HCEC 1CT (cell line): ENCODE data around the gene ABLIM1.

Experiments
- DNase-seq: peaks from one replicate; pipeline ENCODE4 v3.0.0-alpha.2; 2017

ABLIM1 gene

DNA sequence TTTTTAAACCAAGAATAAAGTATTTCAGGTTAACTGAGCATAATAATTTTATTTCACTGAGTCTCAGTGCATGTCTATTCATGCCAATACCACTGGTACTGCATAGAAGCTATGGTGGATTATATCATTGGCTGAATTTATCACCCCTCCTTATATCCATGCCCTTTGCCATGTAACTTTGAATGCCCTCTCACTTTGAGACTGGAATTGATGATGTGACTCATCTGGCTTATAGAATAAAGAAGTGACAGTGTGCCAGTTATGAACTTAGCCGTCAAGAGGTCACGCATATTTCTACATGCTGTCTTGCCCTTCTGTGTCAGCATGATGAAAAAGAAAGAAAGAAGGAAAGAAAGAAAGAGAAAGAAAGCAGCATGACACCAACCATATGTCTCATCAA, 20.7 kb upstream of the ABLIM1 start:
- DNase-seq = no peak

DNA sequence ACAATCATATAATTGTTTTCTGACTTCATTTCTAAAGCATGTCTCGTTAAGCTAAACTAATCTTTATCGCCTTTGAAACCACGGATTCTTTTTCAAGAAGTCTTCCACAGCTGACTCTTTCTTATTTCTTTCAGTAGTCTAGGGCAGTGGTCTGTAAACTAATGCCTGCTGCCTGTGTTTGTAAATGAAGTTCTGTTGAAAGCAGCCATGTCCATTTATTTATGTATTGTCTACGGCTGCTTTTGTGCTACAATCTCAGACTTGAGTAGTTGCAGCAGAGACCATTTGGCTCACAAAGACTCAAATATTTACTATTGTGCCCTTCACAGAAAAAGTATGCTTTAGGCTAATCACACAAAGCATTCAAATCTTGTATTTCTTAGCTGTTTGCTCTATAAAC, 20.3 kb upstream of the ABLIM1 start:
- DNase-seq = no peak

DNA sequence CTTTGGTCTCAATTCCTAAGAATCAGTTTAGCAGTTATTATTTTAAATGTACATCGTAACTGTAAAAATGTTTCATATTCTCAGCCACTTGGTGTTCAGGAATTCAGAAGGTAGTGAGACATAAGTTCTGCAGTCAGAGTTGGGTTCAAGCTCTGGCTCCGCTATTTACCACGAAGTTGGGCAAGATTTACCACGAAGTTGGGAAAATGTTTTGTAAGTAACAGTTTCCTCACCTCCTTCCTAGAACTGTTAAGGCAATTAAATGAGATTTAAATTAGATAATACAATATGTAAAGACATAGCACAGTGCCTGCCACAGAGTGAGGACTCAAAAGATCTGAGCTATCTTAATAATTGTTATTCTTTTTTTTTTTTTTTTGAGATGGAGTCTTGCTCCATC, 16.3 kb upstream of the ABLIM1 start:
- DNase-seq = no peak

DNA sequence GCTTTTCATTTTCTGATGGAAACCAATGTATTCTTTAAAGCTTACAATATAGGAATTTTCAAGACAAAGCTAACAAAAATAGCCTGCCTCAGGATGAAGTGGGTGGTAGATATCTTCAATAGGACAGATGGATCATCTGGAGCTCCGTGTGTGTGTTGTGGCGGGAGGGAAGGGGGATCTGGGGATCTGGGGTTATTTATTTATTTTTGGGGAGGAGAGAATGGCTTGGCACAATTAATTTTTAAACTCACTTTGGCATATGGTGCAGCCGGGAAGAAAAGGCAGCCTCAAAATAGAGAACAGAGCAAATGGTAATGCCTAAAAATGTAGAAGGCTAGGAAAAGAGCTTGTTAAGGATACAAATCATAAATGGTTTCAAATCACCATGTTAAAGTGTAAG, 11.6 kb upstream of the ABLIM1 start:
- DNase-seq = no peak

DNA sequence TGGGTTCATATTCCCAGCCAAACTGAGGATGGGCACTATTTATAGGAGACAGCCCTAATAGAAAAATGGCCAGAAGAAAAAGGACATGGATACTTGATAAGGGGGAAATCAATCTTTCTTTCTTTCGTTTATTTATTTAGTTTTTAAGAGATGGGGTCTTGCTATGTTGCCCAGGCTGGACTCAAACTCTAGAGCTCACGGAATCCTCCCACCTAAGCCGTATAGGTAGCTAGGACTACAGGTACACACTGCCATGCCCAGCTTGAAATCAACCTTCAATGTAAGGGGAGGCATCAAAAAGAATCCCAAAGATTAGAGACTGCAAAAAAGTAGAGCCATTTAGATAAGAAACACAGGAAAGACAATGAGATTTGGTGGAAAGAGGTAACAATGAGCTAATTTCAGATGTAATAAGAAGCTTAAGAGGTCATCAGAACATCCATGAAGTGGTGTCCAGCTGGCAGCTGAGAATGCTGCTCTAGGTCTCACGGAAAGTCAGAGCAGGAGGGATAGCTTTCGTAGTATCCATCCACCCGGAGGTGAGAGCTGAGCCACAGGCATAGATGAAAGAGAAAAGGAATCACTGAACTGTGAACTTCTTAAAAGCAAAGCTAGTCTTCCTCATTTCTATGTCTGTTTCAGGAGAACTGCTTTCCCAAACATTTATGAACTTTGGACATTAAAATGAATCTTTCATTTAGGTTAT, 10.5 kb upstream of the ABLIM1 start:
- no peak for DNase-seq

DNA sequence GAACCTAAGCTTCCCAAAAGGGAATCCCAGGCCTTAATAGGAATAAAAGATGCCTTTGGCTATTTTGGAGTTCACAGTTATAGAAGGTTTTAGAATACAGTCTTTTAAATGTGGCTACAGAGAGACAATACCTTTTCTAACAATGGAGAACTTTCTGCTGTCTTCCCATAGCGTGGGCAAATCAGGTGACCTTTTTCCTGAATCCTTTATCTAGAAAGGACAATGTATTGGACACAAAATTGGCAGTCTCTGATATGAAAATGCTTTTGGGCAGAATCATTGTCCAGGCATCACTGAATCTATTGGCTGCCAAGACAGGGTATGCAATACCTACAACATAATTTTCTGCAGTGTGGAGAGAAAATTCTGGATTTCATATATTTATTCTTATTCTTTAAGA, 7.8 kb upstream of the ABLIM1 start:
- DNase-seq = no peak

DNA sequence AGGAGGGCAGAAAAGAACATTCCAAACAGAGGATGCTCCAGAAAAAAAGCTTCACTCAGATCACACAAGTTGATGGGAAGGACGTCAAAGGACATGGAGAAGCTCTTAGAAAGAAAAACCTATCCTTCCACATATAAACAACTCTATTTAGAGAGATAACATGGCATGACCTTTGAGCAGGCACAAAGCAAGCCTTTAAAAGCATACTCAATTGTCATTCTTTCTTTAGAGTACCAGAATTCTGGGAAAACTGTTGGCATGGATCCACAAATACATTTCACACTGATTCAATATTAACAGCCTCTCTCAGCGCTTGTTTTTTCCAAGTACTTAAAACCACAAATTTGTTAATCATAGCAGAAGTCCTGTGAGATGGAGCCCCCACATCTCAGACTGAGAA, 7.3 kb upstream of the ABLIM1 start:
- DNase-seq = no peak

DNA sequence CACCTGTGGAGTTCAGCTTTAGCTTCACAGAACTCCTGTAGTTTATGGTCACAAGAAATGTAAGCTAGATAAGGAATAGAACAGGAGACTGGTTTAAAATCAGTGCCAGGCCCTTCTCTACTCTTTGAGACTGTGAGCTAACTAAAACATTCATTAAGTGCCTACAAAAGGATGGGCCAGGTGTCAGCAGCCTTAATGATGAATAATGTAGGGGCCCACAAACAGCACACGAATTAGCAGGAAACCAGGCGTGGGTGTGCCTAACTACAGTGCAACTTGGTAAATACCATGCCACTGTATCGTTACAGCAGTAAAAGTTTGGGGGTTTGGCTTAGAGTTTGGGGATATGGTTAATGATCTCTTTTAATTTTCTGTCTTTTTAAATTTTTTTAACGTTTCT, 6.1 kb upstream of the ABLIM1 start:
- no peak for DNase-seq

DNA sequence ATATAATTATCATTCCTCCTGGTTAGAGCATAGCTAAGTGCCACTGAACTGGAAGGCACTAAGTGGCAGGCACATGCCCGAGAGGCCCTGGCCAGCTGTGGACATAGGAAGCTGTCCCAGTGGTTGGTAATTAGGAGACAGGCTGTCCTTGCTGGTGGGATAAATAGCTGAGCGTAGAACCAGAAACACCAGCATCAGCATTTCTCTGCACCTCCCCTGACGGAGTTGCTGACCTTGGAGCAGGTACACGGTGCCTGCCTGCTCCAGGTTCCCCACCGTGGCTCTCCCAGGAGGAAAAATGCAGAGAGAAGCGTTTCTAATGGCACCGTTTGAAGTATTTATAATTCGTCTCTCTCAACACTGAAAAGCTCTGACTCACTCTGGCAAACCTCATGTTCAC, 5.6 kb upstream of the ABLIM1 start:
- no peak for DNase-seq

DNA sequence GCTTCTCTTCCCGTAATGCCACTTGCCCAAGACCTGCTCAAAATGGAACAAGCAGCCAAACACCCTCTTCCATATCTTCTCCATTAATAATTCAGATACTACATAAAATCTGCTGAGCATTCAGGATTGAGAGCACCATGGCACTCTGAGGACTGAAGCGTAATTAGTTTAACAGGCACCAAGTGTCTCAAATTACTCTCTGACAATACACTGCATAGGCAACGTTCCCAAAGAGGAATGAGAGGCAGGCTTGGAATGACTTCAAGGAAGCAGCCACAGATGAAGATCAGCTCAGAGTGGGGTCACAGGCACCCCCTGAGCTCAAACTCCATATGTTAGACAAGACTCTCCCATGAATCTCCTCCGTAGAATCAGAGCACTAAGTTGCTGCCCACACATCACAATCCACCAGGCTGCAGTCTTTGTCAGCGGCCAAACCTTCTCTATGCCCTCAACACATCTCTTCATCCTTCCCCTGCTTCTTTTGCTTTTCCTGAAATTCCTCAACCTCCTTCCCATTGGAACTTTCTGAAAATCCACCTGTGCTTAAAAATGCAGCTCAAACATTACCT, 4.7 kb upstream of the ABLIM1 start:
- no peak for DNase-seq

DNA sequence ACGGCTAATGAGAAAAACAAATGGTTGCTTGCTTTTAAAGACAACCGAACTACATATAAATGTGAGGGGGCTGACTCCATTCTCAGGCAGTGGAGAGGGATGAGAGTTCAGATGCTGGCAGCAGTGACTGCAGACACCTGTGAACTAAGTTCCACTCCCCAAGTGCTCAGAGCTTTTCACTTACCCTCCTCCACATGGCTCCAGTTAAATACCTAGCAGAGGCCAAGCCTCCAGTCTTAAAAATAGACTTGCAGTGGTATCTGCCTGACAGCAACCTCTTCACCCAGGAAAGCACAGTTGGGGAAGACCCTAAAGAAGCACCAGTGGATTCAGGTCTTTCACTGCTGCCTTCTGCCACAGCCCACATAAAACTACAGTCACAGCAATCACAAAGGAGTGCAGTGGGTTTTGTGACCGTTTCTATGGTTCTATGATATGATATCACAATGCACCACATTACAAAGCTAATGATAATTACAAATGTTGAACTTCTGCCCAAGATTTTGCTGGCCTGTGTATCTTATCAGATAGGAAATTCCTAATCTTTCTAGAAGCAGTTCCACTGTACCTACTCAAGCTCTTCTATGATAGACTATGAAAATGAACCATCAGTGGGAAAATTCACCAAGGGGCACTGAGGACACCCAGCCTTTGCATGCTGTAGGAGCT, 3.3 kb upstream of the ABLIM1 start:
- DNase-seq = no peak

DNA sequence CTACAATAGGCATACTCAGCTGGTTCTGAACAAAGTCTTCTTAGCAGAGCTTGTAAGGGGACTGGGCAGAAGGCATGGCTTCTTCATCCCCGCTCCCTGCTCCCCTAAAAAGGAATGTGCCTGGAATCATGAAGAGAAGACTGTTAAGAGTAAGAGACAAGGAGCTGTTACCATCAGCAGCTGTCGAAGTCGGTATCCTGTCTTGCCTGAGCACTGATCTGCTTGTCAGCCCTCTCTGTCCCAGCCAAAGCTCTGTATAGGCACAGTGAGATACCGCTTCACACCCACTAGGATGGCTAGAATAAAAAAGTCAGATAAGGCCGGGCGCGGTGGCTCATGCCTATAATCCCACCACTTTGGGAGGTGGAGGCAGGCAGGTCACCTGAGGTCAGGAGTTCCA, 2.4 kb downstream of the ABLIM1 start:
- no peak for DNase-seq

DNA sequence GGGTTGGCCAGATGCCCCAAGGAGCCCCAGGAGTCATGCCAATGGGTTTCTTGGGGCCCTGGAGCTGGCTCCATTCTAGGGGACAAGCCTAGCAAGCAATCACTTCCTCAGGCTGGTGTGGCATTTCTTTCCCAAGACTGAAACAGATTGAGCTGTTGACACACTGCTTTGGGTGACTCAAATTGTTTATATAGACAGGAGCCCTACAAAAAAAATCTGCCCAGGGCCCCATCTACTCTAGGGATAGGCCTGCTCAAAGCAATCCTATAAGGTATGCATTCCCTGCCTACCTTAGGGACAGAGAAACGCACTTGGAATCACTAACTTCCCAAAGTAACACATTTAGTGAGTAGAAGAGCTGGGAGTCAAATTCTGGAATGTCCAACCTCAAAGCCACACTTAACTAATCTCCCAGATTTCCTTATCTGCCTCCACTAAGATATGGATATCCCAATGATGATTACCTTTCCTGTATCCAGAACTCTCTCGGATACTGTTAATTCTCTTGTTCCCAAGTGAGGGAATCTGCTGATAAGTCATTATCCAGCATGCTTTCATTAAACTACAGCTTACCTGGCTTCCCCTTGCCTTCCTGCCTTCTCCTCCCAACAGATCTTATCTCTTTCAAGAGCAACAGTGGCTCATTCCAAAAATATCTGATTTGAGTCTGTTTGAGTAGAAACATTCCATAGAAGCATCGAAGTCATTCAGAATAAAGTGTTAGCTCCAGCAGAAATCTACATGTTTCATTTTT, 3.1 kb downstream of the ABLIM1 start:
- no peak for DNase-seq

DNA sequence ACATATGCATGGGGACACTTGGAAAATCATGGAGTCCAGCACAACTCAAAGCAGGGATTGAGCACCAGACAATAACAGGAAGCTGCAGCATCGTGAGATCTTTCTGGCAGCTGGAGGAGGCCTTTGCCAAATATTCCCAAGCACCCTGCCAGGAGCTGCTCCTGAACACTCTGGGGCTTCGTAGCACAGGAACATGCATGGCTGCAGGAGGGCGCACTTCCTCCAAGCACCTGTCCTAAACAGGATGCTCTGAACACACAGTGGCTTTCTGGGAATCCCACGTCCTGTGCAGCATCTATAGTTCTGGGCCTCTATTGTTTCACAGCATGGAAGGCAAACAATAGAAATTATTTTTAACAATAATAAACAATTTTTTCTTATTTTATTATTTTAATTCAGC, 4.1 kb downstream of the ABLIM1 start:
- no peak for DNase-seq

DNA sequence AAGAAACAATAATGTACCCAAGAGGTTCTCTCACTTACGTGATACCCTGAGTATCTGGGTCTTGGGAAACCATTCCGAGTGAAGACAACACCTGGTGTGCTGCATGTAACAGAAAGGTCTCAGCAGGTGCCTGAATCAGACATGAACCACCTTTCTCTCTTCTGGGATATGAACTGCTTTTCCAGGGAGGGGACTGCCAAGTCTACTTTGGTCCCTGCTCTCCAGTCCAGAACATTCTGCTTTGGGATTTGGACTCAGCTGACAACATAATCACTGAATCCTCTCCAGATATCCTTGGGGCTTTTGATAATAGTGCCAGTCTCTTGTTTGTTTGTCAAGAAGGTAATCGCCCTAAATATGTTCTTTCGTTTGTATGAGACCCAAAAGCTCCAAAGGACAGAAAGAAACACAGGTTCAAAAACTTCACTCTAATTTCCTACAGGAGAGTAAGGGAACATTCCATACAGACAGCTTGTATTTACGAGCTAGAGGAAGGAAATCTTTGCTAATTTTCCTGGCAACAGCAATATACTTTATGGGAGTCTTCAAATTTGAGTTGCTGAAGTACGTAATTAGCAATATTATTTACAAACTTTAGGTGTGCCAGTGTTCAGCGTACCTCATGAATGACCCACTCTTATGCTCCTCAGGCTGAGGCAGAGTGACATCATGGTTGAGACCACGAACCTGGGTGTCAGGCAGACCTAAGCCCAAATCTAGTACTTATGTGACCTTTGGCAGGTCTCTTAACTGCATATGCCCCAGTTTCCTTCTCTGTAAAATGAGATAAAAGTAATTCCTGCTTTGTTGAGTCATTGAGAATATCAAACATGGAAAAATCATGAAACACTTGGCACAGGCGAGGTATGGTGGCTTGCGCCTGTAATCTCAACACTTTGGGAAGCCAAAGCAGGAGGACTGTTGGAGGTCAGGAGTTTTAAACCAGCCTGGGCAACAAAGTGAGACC, 5.4 kb downstream of the ABLIM1 start:
- no peak for DNase-seq

DNA sequence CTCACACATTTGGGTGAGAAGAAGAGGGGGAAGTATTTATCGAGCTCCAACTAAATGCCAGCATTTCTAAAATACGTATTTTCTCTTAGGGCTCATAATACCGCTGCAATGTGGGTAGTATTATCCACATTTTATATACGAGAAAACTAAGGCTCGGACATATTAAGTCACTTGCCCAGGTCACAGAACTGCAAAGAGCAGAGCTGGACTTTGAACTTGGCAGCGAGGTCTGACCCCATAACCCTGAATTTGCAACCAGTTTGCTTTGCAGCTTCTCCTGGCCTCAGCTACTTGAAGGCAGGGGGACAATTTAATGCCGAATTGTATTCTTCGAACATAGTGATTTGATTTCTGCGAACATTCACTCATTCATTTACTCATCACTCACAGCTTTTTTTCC, 7.2 kb downstream of the ABLIM1 start:
- DNase-seq = no peak

DNA sequence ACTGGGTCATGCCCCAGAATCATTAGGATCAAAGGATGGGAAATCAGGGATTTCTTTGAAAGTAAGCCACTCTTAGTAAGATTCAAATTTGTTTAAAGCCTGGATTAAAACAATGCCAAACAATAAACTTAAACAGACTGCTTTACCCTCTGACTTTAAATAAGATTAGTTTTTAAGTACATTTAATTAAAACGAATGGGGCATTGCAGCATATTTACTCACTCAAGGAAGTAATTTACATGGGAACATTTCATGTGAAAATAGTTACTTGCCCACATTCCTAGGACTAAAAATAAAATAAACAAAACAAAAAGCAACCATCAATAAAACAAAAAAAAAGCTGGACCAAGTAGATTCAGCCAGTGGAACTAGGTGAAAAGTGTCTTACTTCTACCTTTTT, 7.8 kb downstream of the ABLIM1 start:
- DNase-seq = no peak

DNA sequence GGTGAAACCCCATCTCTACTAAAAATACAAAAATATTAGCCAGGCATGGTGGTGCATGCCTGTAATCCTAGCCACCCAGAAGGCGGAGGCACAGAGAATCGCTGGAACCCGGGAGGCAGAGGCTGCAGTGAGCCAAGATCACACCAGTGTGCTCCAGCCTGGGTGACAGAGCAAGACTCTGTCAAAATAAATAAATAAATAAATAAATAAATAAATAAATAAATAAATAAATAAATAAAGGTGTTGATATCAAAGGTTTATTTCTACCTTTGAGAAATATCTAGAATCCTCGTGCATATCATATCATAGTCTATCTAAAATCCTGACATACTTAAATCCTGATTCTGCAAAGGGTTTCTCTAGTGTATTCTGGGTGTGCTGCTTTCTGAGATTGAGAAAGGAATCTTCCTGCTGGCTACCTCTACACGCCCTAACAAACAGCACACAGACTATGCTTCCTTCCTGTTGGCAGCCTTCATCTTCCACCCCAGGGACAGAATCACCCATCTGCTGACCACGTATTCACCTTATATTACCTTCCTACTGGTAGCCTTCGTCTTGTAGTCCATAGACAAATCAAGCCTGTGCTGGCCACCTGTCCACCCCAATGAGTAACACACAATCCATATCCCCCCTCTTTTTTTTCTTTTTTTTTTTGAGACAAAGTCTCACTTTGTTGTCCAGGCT, 8.7 kb downstream of the ABLIM1 start:
- DNase-seq = no peak

DNA sequence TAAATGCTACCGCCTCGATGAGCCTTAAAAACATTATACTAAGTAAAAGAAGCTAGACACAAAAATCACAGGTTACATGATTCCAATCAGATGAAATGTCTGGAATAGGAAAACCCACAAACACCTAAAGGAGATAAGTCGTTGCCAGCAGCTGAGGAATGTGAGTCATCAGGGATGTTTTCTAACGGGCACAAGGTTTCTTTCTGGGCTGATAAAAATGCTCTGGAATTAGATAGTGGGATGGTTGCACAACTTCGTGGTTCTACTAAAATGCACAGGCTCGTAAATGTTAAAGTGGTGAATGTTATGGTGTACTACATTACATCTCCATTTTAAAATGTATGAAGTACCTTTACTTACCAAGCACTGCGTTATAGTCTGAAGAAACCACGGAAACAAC, 9.7 kb downstream of the ABLIM1 start:
- no peak for DNase-seq

DNA sequence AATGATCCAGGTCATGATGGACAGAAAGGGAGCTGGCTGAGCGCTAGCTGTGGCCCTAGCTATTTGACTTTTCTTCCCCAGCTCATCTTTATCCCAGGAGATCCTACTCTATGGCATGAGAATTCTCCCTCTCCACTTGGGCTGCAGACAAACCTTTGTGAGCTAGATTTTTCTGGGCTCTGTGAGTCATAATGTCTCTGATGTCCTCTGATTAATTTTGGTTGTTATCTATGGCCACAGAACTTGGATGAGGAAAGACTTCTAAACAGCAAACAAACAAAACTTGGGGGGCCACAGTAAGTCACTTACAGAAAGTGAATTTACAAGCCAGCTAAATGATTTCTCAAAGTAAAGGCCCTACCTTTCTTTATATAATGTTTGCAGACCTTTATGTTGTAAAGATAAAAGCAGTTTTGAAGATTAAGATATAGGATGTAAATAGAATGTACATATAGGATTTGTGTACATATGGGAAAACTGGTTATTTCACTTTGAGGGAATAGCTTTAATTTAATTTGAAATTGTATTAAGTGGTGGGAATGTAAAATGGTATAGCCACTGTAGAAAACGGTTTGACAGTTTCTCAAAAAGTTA, 10.4 kb downstream of the ABLIM1 start:
- DNase-seq = no peak

DNA sequence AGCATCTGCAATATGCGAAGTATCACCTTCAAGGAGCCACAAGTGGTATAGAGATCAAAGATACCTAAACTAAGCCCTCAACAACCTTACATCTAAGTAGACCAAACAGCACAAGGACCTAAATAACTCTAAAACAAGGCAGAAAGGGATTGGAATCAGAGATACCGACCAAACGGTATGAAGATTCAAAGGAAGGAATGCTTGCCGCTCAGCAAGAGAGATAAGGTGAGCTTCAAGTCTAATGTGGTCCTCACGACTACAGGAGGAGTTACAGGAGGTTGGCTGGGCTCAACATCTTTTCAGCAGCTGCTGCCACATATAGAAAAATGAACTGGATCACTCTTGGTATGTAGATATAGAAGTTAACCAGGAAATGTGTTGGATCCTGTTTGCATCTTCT, 11.6 kb downstream of the ABLIM1 start:
- no peak for DNase-seq

DNA sequence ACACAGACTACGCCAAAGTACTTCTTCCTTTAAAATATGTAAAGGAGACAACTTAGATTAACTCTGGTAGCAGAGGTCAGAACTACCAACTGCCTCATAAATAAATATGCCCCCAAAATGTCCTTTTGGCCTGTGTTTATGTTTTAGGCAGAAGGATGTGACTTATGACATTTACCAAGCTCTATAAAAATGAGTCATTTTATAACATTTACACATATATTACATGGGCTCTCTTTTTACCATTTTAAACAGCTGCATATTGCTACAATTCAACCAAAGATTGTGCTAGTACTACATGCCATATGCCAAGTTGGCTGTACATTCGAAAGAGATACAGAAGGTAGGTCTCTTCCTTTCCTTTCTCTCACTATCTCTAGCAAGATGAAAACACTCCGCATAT, 12.4 kb downstream of the ABLIM1 start:
- no peak for DNase-seq
